ENCODE measurements around the gene SAMD14.
A peak's percentile ranks its signal among the peaks of the same experiment; 100 is the strongest.

SAMD14 gene

GRCh38 chr17:50129728-50130558 is at the start of gene SAMD14:
SAMD14 (minus strand) TSS chr17:50130160; CDS start chr17:50124959, 5,201 bp downstream.
- peak; percentile 40 for DNase-seq

DNA sequence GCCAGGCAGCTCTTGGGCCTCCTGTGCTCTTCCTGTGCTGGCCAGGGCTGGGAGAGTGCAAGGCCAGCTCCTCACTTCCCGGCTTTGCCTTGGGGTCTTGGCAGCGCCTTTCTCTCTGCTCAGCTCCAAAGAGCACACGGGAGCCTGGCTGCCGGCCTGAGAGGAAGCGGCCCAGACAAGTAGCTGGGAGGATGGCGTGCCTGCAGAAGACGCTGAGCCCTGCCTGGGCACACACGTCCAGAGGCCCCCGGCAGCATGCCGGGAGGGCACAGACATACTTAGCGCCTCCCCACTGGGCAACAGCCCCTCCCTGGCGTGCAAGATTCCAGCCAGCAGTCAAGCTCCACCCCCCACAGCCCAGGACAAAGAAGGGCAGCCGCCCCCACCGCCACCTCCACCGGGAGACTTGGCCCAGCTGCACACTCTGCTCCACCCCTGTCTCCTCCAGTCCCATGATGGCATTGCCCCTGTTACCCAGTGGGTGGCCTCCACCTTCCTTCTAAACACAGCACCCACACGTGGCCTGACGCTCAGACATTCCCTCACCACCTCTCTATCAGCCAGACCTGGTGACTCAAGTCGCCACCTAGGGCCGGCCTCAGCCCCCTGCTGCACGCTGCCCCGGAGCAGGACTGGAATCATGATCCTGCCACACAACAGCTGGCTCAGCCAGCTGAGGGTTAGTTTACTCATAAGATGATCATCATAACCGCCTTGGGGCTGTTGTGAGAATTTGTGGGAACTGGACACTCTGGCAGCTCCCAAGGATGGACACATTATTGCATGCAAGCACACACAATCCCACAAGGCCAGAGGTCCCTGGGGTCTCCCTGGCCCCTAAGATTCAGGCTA is 48.2 kb upstream of the SAMD14 start:
- peak; percentile 69 for DNase-seq

GRCh38 chr17:50177476-50177875 is 47.5 kb upstream of the SAMD14 start:
- no peak for DNase-seq

DNA sequence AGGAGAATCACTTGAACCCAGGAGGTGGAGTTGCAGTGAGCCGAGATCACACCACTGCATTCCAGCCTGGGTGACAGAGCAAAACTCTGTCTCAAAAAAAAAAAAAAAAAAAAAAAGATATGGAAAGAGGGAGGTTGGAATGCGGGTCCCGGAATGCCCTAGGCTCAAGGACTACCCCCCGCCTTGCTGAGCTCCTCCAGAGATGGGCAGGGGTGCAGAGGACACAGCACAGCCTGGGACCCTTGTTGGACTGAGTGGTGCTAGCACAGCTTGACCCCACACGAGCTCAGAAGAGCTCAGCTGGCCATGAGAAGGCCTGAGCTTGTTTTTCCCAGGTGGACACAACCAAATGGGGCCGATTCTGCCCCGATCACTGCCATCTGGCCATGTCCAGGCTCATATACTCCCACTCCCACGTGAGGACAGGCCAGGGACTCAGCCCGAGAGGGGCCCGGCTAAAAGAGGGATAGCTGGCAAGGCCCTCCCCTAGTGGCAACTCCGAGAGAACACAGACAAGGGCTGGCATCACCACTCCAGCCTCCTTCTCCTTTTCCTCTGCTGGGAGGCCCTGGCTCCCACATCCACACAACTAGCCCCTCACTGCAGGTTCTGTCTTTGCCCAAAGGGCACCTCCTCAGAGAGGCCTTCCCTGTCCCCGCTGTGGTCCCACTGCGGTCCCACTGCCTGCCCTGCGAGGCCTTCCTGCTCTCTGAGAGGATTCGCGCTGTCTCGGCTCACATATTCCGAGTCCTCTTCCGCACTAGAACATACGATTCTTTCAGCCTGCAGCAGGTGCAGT is 46.8 kb upstream of the SAMD14 start:
- no peak for DNase-seq

DNA sequence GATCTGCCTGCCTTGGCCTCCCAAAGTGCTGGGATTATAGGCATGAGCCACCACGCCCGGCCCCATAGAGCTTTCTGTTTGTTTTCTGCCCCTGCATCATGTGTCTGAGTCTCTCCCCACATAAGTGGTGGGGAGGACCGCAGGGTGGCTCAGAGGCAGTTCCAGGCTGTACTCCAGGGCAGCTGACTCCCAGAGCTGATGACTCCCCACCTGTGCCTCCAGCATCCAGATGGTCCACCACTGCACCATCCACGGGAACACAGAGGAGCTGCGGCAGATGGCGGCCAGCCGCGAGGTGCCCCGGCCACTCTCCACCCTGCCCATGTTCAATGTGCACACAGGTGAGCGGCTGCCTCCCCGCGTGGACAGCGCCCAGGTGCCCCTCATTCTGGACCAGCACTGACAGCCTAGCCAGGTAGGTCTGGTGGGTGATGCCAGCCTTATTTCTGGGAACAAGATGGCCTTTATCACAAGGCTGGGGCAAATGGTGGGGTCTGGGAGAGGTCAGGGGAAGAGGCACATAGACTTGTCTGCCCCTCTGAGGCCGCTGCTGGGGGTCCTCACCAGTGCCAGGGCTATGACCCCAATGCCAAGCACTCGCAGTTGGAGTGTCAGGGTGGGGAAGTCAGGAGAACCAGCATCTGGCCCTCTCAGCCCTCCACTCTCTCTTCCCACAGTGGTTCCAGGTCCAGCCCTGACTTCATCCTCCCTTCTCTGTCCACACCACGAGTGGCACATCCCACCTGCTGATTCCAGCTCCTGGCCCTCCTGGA is 45.3 kb upstream of the SAMD14 start:
- no peak for DNase-seq

DNA sequence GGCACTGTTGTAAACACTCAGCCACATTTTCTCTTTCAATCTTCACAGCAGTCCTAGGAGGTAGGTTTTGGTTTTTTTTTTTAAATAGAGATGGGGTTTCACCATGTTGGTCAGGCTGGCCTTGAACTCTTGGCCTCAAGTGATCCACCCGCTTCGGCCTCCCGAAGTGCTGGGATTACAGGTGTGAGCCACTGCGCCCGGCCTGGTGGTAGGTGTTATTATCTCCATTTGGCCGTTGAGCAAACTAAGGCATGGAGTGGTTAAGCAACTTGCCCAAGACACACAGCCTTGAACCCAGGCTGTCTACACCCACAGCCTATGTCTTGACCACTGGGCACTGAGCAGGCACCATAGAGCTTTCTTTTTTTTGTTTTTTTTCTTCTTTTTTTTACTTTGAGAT is 44.5 kb upstream of the SAMD14 start:
- no peak for DNase-seq

DNA sequence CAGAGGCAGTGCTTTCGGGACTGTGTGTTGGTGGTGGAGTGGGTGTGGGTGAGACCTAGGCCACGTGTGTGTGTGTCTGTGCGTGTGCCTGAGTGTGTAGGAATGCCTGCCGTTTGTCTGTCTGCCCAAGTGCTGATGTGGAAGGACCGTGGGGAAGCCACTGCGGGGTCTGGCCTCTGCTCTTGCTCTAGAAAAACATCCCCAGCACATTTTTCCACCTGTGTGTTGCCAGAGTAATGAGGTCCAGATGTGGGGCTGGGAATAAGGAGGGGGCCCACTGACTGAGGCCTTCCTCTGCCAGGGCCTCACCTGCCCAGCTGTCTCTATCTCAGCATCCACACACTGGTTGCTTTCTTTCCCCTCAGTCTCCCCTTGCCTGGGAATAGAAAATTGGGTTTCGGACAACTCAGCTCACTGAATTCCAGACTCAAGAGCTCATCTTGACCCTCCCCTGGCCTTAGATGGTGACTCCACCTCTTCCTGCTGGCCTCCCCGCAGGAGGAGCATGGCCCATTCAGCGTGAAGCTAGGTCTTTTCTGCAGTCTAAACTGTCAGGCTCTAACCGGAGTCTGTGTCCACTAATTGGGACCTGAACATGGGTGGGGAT is 43.5 kb upstream of the SAMD14 start:
- DNase-seq: no peak

- no peak for DNase-seq
These were observed 43.0 kb upstream of the SAMD14 start for GRCh38 chr17:50172936-50173334.

DNA sequence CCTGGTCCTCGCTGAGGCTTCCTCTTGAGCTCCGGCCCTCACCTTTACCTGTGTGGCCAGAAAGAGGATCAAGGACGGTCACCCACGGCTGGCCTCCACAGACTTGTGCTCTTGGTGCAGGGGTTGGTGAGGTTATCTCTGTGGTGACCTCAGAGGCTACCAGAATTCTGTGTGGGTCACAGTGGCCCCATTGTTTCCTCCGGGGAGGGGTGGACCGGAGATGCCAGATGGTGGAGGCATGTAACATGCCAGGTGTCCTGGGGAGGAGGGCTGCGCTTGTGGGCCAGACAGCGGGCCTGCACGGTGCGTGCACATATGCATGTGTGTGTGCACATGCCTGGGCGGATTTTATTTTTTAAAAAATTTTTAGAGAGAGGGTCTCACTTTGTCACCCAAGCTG is 42.2 kb upstream of the SAMD14 start:
- DNase-seq: no peak

DNA sequence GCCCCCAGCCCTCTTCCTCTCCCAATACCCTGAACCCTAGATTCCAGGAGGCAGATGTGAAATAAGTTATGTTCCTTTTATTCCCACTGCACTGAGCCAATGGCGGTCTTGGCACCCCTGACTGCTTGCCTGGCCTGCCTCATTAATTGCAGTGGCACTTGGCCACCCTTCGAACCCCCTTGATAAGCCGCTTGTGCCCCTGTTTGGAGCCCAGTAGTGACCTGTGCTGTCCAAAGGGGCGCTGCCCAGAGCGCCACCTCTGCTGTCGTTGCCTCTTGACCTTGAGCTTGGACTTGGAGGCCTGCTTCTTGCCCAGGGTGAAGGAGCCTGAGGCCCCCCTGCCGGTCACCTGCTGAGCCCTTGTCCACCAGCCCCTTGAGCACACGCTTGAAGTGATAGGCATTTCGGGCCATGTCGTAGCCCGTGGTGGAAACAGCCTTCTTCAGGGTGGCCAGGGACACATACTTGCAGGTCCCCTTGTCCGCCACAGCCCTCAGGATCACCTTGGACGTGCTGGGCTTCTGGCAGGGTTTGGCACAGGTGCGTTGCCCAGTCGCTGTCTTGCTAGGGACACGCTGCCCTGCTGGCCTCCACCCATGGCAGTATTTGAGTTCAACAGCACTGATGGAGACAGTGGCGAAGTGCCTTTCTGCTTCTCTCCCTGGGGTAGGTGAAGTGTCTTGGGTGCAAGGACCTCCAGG is 41.6 kb upstream of the SAMD14 start:
- DNase-seq: no peak

DNA sequence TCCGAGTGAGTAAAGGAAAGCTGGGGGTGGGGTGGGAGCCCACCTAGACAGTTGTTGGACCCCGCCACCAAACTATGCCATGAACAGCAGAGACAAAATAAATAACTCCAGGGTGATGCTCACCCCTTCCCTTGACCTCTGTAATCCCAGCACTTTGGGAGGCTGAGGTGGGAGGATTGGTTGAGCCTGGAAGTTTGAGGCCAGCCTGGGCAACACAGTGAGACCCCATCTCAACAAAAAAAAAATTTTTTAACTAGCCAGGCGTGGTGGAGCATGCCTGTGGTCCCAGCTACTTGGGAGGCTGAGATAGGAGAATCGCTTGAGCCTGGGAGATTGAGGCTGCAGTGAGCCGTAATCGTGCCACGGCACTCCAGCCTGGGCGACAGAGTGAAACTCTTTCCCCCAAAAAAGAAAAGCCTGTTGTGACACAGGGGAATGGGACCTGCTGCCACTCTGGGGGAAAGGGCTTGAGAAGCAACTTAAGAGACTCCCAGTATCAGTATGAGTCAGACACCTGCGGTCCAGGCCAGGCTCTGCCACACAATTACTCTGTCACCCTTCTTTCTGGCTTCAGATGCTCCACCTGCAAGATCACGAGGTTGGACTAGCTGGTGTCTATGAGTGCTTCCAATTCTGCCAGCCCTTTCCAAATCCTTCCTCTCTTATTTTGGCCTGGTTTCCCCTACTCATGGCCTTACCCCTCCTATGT is 40.9 kb upstream of the SAMD14 start:
- DNase-seq: no peak

GRCh38 chr17:50169881-50170459 is 40.0 kb upstream of the SAMD14 start:
- no peak for DNase-seq

DNA sequence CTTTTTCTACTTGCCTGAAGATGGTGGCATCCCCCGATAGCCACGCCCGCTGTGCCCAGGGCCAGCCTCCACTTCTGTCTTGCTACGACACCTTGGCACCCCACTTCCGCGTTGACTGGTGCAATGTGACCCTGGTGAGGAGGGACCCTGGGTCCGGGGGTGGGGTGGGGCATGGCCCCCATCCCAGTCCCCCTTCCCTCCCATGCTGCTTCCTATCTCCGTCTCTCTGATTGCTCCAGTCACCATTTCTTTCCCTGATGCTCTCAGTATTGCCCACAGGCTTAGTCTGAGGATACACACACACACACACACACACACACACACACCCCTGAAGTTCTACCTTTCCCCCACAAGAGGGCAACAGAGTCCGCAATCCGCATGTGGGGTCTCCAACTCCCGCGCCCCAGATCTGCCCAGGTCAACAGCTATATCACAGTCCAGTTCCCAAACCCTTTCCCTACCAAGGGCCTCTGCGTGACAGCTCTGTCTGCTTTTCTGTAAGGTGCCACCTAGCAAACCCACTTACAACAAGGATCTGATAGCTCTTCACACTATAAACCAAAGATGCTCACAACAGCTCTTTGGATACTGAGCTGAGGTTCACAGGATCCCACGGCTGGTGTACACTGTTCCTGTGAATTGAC is 39.3 kb upstream of the SAMD14 start:
- DNase-seq: peak; percentile 53

- no peak for DNase-seq
These were observed 38.4 kb upstream of the SAMD14 start for GRCh38 chr17:50168319-50168718.

- no peak for DNase-seq
These were observed 37.4 kb upstream of the SAMD14 start for GRCh38 chr17:50167371-50167770.

DNA sequence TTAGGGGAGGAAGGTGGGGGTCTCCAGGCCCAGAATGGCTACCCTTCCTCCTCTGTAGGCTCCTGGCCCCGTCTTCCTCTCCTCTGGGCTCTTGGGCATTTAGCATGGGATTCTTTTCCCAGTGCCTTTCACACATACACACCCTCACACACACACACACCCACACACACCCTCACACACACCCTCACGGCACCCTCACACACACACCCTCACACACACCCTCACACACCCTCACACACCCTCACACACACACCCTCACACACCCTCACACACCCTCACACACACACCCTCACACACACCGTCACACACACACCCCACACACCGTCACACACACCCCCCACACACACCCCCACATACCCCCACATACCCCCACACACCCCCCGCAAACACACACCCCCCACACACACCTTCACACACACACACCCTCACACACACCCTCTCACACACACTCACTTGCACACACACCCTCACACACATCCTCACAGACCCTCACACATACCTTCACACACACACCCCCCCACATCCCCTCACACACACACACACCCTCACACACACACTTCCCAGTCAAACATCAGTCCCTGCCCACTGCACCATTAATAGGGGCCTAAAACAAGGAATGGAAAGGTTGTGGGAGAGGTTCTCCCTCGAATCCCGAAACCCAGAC is 36.7 kb upstream of the SAMD14 start:
- no peak for DNase-seq

GRCh38 chr17:50165867-50166517 is 36.0 kb upstream of the SAMD14 start, which contains the start of gene SGCA:
SGCA (plus strand) TSS chr17:50166005; CDS start chr17:50166041, 36 bp downstream.
- DNase-seq: no peak

- no peak for DNase-seq
These were observed 35.5 kb upstream of the SAMD14 start for GRCh38 chr17:50165466-50165865.
